Activated CD4-positive, alpha-beta T cell treated with anti-CD3 and anti-CD28 coated beads for 36 hours (primary cell): ENCODE measurements around the gene FNDC7. TPM values are rescaled to one million over a fixed set of nuclear protein-coding genes. Genes with fewer than 3 reads are reported as not detected.
"Not testable (repeated sequence)": the region's sequence is repeated elsewhere in the genome, so short reads cannot be mapped to it uniquely, and the experiment has no call there.

Source experiments
- ATAC-seq: fragments of 200-7000 bp; cut with Tn5 transposase; one replicate; pipeline ENCODE4 v1.10.0; 2021; ENCODE audit warnings: mild to moderate bottlenecking, moderate library complexity
- CTCF ChIA-PET: fragments of 350-600 bp; sonication (Branson Sonifier 250); formaldehyde crosslinking; loops from one replicate; lab custom pipeline; 2021; ENCODE audit warnings: antibody characterized with exemption; lab: Charles Lee
- POLR2A ChIA-PET: fragments of 350-600 bp; sonication (Branson Sonifier 250); formaldehyde crosslinking; loops from one replicate; lab custom pipeline; 2021; ENCODE audit warnings: antibody characterized with exemption, inconsistent platforms; lab: Charles Lee
- DNase-seq: peaks from one replicate; pipeline ENCODE4 v3.0.0-alpha.2; 2020
- H3K27ac Mint-ChIP-seq: one replicate; pipeline ENCODE4 v1.8.0; 2021; ENCODE audit warnings: mixed read lengths
- H3K27me3 Mint-ChIP-seq: one replicate; pipeline ENCODE4 v1.8.0; 2021; ENCODE audit warnings: mixed read lengths
- H3K36me3 Mint-ChIP-seq: one replicate; pipeline ENCODE4 v1.8.0; 2021; ENCODE audit warnings: low read depth, mixed read lengths
- H3K4me1 Mint-ChIP-seq: one replicate; pipeline ENCODE4 v1.8.0; 2021; ENCODE audit warnings: mixed read lengths
- H3K4me3 Mint-ChIP-seq: one replicate; pipeline ENCODE4 v1.8.0; 2021; ENCODE audit warnings: mild to moderate bottlenecking, moderate library complexity, mixed read lengths
- H3K9me3 Mint-ChIP-seq: one replicate; pipeline ENCODE4 v1.8.0; 2021; ENCODE audit warnings: low read depth, mixed read lengths
- intact Hi-C, 2 experiments: fragments of 100-400 bp; cut with DNase I in 1 of 2; cut with micrococcal nuclease in 1 of 2; formaldehyde crosslinking; loops; one replicate each; pipeline versions ENCODE4 v1.14.2 to v1.15.1; 2022 to 2024; cut with DNase I, micrococcal nuclease
- total RNA-seq, 2 experiments: library from RNA; stranded (reverse); gene quantifications; one replicate each; pipeline ENCODE4 v1.2.3, GENCODE V29; 2021

FNDC7 gene
- under 1 TPM in 1 of 2 experiments, not detected in 1; 0.12 TPM for total RNA-seq

DNA sequence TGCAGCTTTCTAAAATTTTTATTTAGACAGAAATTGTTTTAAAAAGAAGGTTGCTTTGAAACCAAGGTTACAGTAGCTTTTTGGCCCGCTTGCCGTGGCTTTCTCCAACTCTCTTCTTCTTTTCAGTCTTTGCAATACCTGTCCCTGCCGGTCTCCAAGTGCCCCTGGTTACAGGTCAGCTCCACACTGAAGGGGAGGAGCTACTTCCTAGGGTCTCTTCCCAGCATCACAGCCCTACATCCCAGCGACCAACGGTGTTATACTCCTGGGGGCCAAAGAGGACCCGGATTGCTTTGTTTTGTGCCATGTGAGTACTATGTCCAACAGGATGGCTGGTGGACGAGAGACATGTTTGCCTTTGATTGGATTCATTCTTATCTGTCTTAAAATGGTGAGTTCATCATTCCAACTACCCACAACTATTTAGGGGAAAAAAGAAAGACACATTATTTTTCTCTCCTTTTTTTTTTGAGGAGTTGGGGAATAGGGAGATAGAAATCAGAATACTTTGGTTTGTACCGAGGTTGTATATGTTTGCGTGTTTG is at the start of gene FNDC7:
Gene FNDC7, plus strand, starts transcription at position 303 of the 545 bp plus-strand sequence. Its CDS starts 26 bp downstream, at position 329.
- Mint-ChIP-seq H3K4me1 (peaks cover 7% of the 10 kb centered on the region), H3K27me3 (no peaks in the 10 kb centered on the region), H3K36me3 (no peaks in the 10 kb centered on the region), H3K9me3 (no peaks in the 10 kb centered on the region), H3K27ac (no peak within 1 kb of the TSS), H3K4me3 (no peak within 1 kb of the TSS)
- no peak for ATAC-seq
- DNase-seq: no peak
- CTCF ChIA-PET: interaction anchor here (0.7 to 1.5 kb wide), 3 partner anchors 9 to 152 kb away, joined by 3 read pairs; no protein-coding TSS in a partner anchor
- intact Hi-C loops: no loop called here
- POLR2A ChIA-PET: no interaction called here

GRCh38 chr1:108663074-108663473 is 49.6 kb upstream of the FNDC7 start:
- no peaks in the 10 kb centered on the region for H3K27me3 Mint-ChIP-seq
- DNase-seq: no peak
- no peaks in the 10 kb centered on the region for H3K36me3 Mint-ChIP-seq
- POLR2A ChIA-PET: interaction anchor here (0.6 to 1.3 kb wide), 3 partner anchors 8 to 211 kb away, joined by 3 to 4 read pairs (median 3); no protein-coding TSS in a partner anchor
- H3K27ac Mint-ChIP-seq: peak overlapping the region; percentile 7
- H3K4me3 Mint-ChIP-seq: no peak overlapping the region
- CTCF ChIA-PET: interaction anchor here (0.7 to 1.9 kb wide), 5 partner anchors 9 to 235 kb away, joined by 3 to 7 read pairs (median 5); partner anchors contain the start of gene PRPF38B
- H3K4me1 Mint-ChIP-seq: peaks cover 25% of the 10 kb centered on the region
- ATAC-seq: no peak
- H3K9me3 Mint-ChIP-seq: no peaks in the 10 kb centered on the region
- intact Hi-C loops: no loop called here

GRCh38 chr1:108664481-108664880 is 48.2 kb upstream of the FNDC7 start:
- DNase-seq: no peak
- Mint-ChIP-seq H3K4me3 (no peak overlapping the region), H3K36me3 (no peaks in the 10 kb centered on the region), H3K4me1 (peaks cover 26% of the 10 kb centered on the region), H3K9me3 (no peaks in the 10 kb centered on the region), H3K27me3 (no peaks in the 10 kb centered on the region), H3K27ac (no peak overlapping the region)
- intact Hi-C loops: no loop called here
- POLR2A ChIA-PET: no interaction called here
- CTCF ChIA-PET: interaction anchor here (0.6 to 1.3 kb wide), 4 partner anchors 19 to 449 kb away, joined by 3 read pairs; partner anchors contain the start of genes EEIG2 and PRPF38B
- ATAC-seq: no peak

GRCh38 chr1:108665067-108665466 is 47.6 kb upstream of the FNDC7 start:
- intact Hi-C loops: no loop called here
- DNase-seq (no peak), ATAC-seq (no peak)
- ChIA-PET POLR2A (no interaction called here), CTCF (interaction anchor here (0.6 to 1.3 kb wide), 4 partner anchors 19 to 448 kb away, joined by 3 read pairs; partner anchors contain the start of genes EEIG2 and PRPF38B)
- Mint-ChIP-seq H3K36me3 (no peaks in the 10 kb centered on the region), H3K4me1 (peaks cover 26% of the 10 kb centered on the region), H3K27me3 (no peaks in the 10 kb centered on the region), H3K9me3 (no peaks in the 10 kb centered on the region), H3K27ac (no peak overlapping the region), H3K4me3 (no peak overlapping the region)

DNA sequence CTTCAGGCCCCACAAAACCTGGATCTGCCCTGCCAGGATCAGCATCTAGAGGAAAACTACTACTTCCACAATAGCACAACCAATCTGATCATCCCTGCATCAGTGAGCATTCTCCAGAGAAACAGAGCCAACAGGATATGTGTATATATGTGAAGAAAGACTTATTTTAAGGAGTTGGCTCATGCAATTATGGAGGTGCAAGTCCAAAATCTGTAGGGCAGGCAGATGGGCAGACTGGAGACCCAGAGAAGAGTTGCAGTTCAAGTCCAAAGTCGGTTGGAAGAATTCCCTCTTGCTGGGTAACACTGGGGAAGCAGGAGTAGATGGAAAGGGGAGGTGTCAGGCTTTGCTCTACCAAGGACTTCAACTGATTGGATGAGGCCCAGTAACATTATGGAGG is 46.9 kb upstream of the FNDC7 start:
- CTCF ChIA-PET: interaction anchor here (1.3 kb wide), 1 partner anchor 105 kb away, joined by 3 read pairs; the partner anchor contains the start of gene EEIG2
- ATAC-seq (no peak), DNase-seq (no peak)
- no peaks in the 10 kb centered on the region for H3K9me3 Mint-ChIP-seq
- H3K27ac Mint-ChIP-seq: no peak overlapping the region
- no peaks in the 10 kb centered on the region for H3K27me3 Mint-ChIP-seq
- intact Hi-C loops: no loop called here
- POLR2A ChIA-PET: no interaction called here
- no peak overlapping the region for H3K4me3 Mint-ChIP-seq
- H3K4me1 Mint-ChIP-seq: peaks cover 22% of the 10 kb centered on the region
- H3K36me3 Mint-ChIP-seq: no peaks in the 10 kb centered on the region

DNA sequence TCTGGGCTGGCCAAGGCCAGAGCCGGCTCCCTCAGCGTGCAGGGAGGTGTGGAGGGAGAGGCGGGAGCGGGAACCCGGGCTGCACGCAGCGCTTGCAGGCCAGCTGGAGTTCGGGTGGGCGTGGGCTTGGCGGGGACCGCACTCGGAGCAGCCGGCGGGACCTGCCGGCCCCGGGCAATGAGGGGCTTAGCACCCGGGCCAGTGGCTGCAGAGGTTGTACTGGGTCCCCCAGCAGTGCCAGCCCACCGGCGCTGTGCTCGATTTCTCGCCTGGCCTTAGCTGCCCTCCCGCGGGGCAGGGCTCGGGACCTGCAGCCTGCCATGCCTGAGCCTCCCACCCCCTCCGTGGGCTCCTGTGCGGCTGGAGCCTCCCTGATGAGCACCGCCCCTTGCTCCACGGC is 45.3 kb upstream of the FNDC7 start:
- peaks cover 21% of the 10 kb centered on the region for H3K4me1 Mint-ChIP-seq
- H3K27me3 Mint-ChIP-seq, DNase-seq, intact Hi-C loops, ATAC-seq, POLR2A ChIA-PET, H3K27ac Mint-ChIP-seq, H3K36me3 Mint-ChIP-seq, H3K4me3 Mint-ChIP-seq, H3K9me3 Mint-ChIP-seq: not testable (repeated sequence)
- CTCF ChIA-PET: interaction anchor here (2.7 kb wide), 1 partner anchor 12 kb away, joined by 7 read pairs; no protein-coding TSS in a partner anchor

- ChIA-PET POLR2A (interaction anchor here (0.7 kb wide), 1 partner anchor 864 kb away, joined by 3 read pairs; no protein-coding TSS in a partner anchor), CTCF (interaction anchor here (2.7 kb wide), 1 partner anchor 10 kb away, joined by 7 read pairs; no protein-coding TSS in a partner anchor)
- intact Hi-C loops: loop anchor here in 1 of 2 experiments (2.0 kb wide), 1 partner anchor 16 kb away; no protein-coding TSS in a partner anchor
- no peak for ATAC-seq
- H3K27me3 Mint-ChIP-seq: peaks cover 2% of the 10 kb centered on the region
- H3K9me3 Mint-ChIP-seq: no peaks in the 10 kb centered on the region
- H3K4me3 Mint-ChIP-seq: no peak overlapping the region
- no peaks in the 10 kb centered on the region for H3K36me3 Mint-ChIP-seq
- peaks cover 14% of the 10 kb centered on the region for H3K4me1 Mint-ChIP-seq
- no peak for DNase-seq
- no peak overlapping the region for H3K27ac Mint-ChIP-seq
These were observed 43.9 kb upstream of the FNDC7 start for GRCh38 chr1:108668777-108669176.

- CTCF ChIA-PET: interaction anchor here (0.6 to 2.7 kb wide), 3 partner anchors 9 to 62 kb away, joined by 3 to 7 read pairs (median 3); no protein-coding TSS in a partner anchor
- no peaks in the 10 kb centered on the region for H3K36me3 Mint-ChIP-seq
- peaks cover 14% of the 10 kb centered on the region for H3K4me1 Mint-ChIP-seq
- H3K27me3 Mint-ChIP-seq: peaks cover 2% of the 10 kb centered on the region
- H3K4me3 Mint-ChIP-seq: no peak overlapping the region
- H3K27ac Mint-ChIP-seq: peak overlapping the region; percentile 39
- no peaks in the 10 kb centered on the region for H3K9me3 Mint-ChIP-seq
- ATAC-seq (peak; percentile 54), DNase-seq (peak; percentile 33)
- POLR2A ChIA-PET: no interaction called here
- intact Hi-C loops: loop anchor here in 1 of 2 experiments (2.0 kb wide), 1 partner anchor 15 kb away; no protein-coding TSS in a partner anchor
These were observed 43.0 kb upstream of the FNDC7 start for GRCh38 chr1:108669679-108670078.

DNA sequence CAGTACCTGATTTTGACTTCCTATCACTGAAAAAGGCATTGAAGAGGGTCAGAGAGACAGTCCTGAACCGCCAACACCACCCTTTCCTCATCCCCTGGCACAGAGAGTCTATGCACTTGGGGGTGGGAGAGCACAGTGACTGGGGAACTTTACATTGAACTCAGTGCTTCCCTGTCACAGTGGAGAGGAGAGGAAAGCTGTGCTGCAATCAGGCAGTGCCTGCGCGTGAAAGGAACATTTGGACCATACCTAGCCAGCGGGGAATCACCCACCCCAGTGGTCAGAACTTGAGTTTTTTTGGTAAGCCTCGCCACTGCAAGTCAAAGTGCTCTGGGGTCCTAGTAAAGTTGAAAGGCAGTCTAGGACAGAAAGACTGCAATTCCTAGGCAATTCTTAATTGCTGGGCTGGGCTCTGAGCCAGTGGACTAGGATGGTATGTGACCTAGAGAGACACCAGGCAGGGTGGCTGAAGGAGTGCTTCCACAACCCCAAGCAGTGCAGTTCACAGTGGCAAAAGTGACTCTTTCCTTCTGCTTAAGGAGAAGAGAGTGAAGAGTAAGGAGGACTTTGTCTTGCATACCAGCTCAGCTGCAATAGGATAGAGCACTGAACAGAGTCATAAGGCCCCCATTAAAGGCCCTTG is 42.5 kb upstream of the FNDC7 start:
- Mint-ChIP-seq H3K9me3 (no peaks in the 10 kb centered on the region), H3K4me3 (no peak overlapping the region), H3K27ac (peak overlapping the region; percentile 39), H3K27me3 (peaks cover 2% of the 10 kb centered on the region), H3K4me1 (peaks cover 14% of the 10 kb centered on the region), H3K36me3 (no peaks in the 10 kb centered on the region)
- DNase-seq (no peak), ATAC-seq (peak; percentile 20)
- CTCF ChIA-PET: interaction anchor here (0.6 to 2.7 kb wide), 2 partner anchors 9 to 63 kb away, joined by 3 to 7 read pairs; no protein-coding TSS in a partner anchor
- intact Hi-C loops: no loop called here
- POLR2A ChIA-PET: no interaction called here

DNA sequence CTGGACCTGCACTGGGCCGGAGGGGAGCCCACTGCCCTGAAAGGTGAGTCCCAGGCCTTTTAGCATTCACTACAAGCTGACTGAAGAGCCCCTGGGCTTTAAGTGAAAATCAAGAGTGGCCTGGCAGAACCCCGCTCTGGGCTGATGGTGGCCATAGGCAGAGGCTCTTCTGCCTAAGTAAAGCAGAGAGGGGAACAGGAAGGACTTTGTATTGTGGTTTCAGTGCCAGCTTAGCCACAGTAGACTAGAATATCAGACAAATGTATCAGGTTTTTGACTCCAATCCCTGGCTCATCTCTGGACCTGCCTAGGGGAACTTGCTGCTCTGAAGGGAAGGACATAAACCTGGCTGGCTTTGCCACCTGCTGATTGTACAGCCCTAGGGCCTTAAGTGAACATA is 41.6 kb upstream of the FNDC7 start:
- DNase-seq: no peak
- H3K4me1 Mint-ChIP-seq: peaks cover 14% of the 10 kb centered on the region
- H3K27ac Mint-ChIP-seq: no peak overlapping the region
- ChIA-PET POLR2A (interaction anchor here (0.8 to 1.1 kb wide), 2 partner anchors 8 to 10 kb away, joined by 3 to 6 read pairs; partner anchors contain the start of gene HENMT1), CTCF (interaction anchor here (0.8 kb wide), 1 partner anchor 11 kb away, joined by 3 read pairs; no protein-coding TSS in a partner anchor)
- intact Hi-C loops: no loop called here
- ATAC-seq: no peak
- no peaks in the 10 kb centered on the region for H3K36me3 Mint-ChIP-seq
- H3K27me3 Mint-ChIP-seq: peaks cover 2% of the 10 kb centered on the region
- no peaks in the 10 kb centered on the region for H3K9me3 Mint-ChIP-seq
- H3K4me3 Mint-ChIP-seq: no peak overlapping the region

DNA sequence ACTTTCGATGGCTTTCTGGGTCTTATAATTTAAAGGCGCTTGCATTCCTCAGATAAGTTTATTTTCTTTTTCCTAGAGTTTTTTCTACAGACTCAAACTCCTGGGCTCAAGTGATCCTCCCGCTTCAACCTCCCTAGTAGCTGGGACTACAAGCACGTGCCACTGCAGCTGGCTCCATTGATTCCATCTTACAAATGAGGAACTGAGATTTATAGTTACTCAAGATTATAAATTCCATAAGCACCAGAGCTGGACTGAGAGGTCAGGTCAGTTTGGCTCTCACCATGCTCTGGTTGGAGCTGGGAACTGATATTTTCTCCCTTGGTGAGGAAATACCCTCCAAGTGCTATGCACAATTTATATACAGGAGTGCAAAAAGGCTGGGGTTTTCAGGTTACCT is 34.0 kb upstream of the FNDC7 start:
- H3K27ac Mint-ChIP-seq: no peak overlapping the region
- DNase-seq (no peak), ATAC-seq (no peak)
- no peaks in the 10 kb centered on the region for H3K36me3 Mint-ChIP-seq
- H3K9me3 Mint-ChIP-seq: no peaks in the 10 kb centered on the region
- CTCF ChIA-PET: interaction anchor here (2.5 kb wide), 1 partner anchor 10 kb away, joined by 7 read pairs; no protein-coding TSS in a partner anchor
- no peaks in the 10 kb centered on the region for H3K27me3 Mint-ChIP-seq
- intact Hi-C loops: no loop called here
- H3K4me3 Mint-ChIP-seq: no peak overlapping the region
- peaks cover 7% of the 10 kb centered on the region for H3K4me1 Mint-ChIP-seq
- POLR2A ChIA-PET: interaction anchor here (0.6 kb wide), 1 partner anchor 1228 kb away, joined by 4 read pairs; no protein-coding TSS in a partner anchor
